ENCODE measurements around the gene TMEM115.

The TMEM115 gene

DNA sequence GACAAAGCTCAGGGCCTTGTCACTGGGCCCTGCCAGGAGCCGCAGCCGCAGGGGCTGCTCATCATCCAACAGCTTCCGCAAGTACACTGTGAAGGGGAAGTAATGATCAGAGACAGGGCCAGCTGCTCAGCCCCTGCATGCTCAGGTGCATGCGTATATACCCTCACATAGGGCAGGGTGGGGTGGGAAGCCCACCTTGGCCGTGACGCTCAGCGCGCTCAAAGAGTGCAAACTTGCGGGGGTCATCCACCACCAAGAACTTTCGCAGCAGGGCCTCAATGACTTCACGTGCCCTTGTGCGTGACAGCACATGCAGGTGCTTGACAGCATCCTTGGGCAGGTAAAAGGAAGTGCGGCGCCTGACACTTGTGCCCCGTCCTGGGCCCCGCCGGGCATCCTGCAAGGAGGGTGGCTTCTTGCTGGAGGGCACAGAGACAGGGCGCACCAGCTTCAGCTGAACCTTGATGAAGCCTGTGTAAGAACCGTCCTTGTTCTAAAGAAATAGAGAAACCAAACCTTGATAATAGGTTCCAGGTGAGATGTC, 27.9 kb downstream of the TMEM115 start:
- Histone ChIP-seq H3K9ac (ENCODE audit: low read length) (no peak overlapping the region), H3K36me3 (ENCODE audit: control insufficient read depth in 1 of 2, insufficient read depth in 2 of 2, low read length in 2 of 2) (peaks cover 39 to 47% of the 10 kb centered on the region in 2 experiments), H3K18ac (ENCODE audit: low read length) (no peak overlapping the region), H3K27ac (ENCODE audit: low read depth, low read length) (no peak overlapping the region), H3K79me1 (ENCODE audit: low read length) (peaks cover 3% of the 10 kb centered on the region), H2BK12ac (ENCODE audit: low read length) (no peak overlapping the region), H2BK5ac (ENCODE audit: low read depth, low read length, poor library complexity) (no peak overlapping the region), H4K8ac (ENCODE audit: low read depth, low read length) (no peak overlapping the region), H2AFZ (ENCODE audit: insufficient read depth, low read length, poor library complexity) (no peak overlapping the region), H3K14ac (ENCODE audit: low read length) (no peak overlapping the region), H3K4me1 (ENCODE audit: control insufficient read depth in 1 of 2, insufficient read depth in 2 of 2, low read length in 2 of 2) (peaks cover 8 to 15% of the 10 kb centered on the region in 2 experiments), H4K12ac (ENCODE audit: low read depth, low read length) (no peak overlapping the region), H2AK5ac (ENCODE audit: low read length) (no peak overlapping the region), H2BK120ac (ENCODE audit: insufficient read depth, low read length, poor library complexity) (no peak overlapping the region), H3K4me3 (ENCODE audit: low read depth, low read length) (peak overlapping the region; percentile 16), H3K27me3 (ENCODE audit: insufficient read depth, low read length) (no peaks in the 10 kb centered on the region), H4K91ac (ENCODE audit: low read depth, low read length) (no peak overlapping the region), H3K4me2 (ENCODE audit: low read length) (no peak overlapping the region), H3K9me3 (ENCODE audit: insufficient read depth, low read depth, low read length) (no peaks in the 10 kb centered on the region), H3K4ac (ENCODE audit: low read depth, low read length) (no peak overlapping the region), H3K79me2 (ENCODE audit: control insufficient read depth, insufficient read depth, low read length, poor library complexity) (peaks cover 14% of the 10 kb centered on the region), H3K23ac (ENCODE audit: low read length) (no peak overlapping the region)
- WGBS (ENCODE audit: extremely low coverage, insufficient coverage, insufficient read length), result no CpG with 5 or more reads among the region's 19 CpGs
- DNase-seq, result no peak

DNA sequence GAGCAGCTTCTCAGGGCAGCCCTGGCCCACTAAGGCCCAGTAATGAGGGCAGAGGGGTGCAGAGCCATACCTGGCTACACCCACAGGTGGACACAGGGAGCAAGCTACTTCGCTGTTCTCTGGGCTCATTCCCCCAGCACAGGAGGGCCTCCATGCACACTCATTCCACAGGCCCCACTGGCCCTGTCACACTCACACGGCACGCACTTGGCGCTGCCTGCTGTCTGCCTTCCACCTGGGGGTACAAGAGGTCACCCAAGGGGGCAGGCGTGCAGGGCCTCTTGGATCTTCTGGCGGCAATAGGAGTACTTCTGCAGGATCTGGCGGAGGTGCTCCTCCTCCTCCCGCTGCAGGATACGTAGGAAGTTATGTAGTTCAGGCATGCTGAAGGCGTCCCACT, 29.0 kb downstream of the TMEM115 start:
- WGBS (ENCODE audit: extremely low coverage, insufficient coverage, insufficient read length), result no CpG with 5 or more reads among the region's 10 CpGs
- no peak overlapping the region for H2BK12ac ChIP-seq (ENCODE audit: low read length)

DNA sequence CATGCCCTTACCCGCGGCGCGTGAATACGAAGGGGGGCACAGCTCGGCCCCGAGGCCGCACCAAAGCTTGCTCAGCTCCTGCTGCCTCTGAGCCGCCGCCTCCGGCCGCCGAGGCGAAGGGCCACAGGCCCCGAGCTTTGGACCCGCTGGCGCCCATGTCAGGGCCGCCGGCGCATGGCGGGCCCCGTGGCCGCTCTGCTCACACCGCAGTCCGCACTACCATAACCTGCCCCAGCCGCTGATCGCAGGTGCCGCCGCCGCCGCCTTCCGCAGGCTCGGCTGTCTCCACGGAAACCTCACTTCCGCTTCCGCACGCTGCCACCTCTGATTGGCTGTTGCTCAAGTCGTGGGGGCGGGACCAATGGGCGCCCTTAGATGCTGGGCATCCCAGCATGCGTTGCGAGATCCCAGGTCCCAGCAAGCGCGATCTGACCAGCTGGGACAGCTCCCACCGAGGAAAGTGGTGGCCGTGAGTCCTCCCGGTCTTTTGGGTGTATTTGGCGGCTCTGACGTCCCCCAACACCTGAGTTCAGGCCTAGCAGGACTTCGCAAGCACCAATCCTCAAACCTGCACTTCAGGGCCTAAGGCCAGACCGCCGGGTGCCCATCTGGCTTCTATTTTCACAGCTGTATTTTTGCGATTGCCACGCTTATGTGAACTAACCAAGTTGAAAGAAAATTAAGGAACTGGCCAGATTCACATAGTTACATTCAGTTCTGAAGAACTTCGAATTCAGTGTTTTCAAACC, 31.2 kb downstream of the TMEM115 start, which contains the start of gene TUSC2:
TUSC2 (minus strand) TSS at position 281 of the 749 bp plus-strand sequence; CDS start at position 157, 124 bp downstream.
- peak; percentile 98 to 99 for DNase-seq
- peak within 1 kb of the TSS; percentile 4 for H2BK5ac ChIP-seq (ENCODE audit: low read depth, low read length, poor library complexity)
- H3K4me2 ChIP-seq (ENCODE audit: low read length), result peak within 1 kb of the TSS; percentile 98
- peak within 1 kb of the TSS; percentile 43 for H3K14ac ChIP-seq (ENCODE audit: low read length)
- peak within 1 kb of the TSS; percentile 73 for H2AK5ac ChIP-seq (ENCODE audit: low read length)
- peak within 1 kb of the TSS; percentile 87 for H4K8ac ChIP-seq (ENCODE audit: low read depth, low read length)
- peak within 1 kb of the TSS; percentile 96 for H3K4me3 ChIP-seq (ENCODE audit: low read depth, low read length)
- peak within 1 kb of the TSS; percentile 56 for H3K18ac ChIP-seq (ENCODE audit: low read length)
- peaks cover 3% of the 10 kb centered on the region for H3K79me1 ChIP-seq (ENCODE audit: low read length)
- no CpG with 5 or more reads among the region's 55 CpGs for WGBS (ENCODE audit: extremely low coverage, insufficient coverage, insufficient read length)
- H2BK12ac ChIP-seq (ENCODE audit: low read length), result no peak within 1 kb of the TSS
- H4K91ac ChIP-seq (ENCODE audit: low read depth, low read length), result peak within 1 kb of the TSS; percentile 58
- peak within 1 kb of the TSS; percentile 90 for H3K4ac ChIP-seq (ENCODE audit: low read depth, low read length)
- no peaks in the 10 kb centered on the region for H3K27me3 ChIP-seq (ENCODE audit: insufficient read depth, low read length)
- peak within 1 kb of the TSS; percentile 88 for H4K12ac ChIP-seq (ENCODE audit: low read depth, low read length)
- peaks cover 47 to 50% of the 10 kb centered on the region in 2 experiments for H3K36me3 ChIP-seq (ENCODE audit: control insufficient read depth in 1 of 2, insufficient read depth in 2 of 2, low read length in 2 of 2)
- H3K4me1 ChIP-seq (ENCODE audit: control insufficient read depth in 1 of 2, insufficient read depth in 2 of 2, low read length in 2 of 2), result peaks cover 2 to 6% of the 10 kb centered on the region in 2 experiments
- H3K79me2 ChIP-seq (ENCODE audit: control insufficient read depth, insufficient read depth, low read length, poor library complexity), result peaks cover 4% of the 10 kb centered on the region
- peak within 1 kb of the TSS; percentile 94 for H3K9ac ChIP-seq (ENCODE audit: low read length)
- peaks cover 1% of the 10 kb centered on the region for H3K9me3 ChIP-seq (ENCODE audit: insufficient read depth, low read depth, low read length)
- no peak within 1 kb of the TSS for H3K23ac ChIP-seq (ENCODE audit: low read length)
- peak within 1 kb of the TSS; percentile 66 for H3K27ac ChIP-seq (ENCODE audit: low read depth, low read length)
- no peak within 1 kb of the TSS for H2BK120ac ChIP-seq (ENCODE audit: insufficient read depth, low read length, poor library complexity)
- H2AFZ ChIP-seq (ENCODE audit: insufficient read depth, low read length, poor library complexity), result peak within 1 kb of the TSS; percentile 57

More for the DNA sequence above, 29.0 kb downstream of the TMEM115 start:
- Histone ChIP-seq H3K9ac (ENCODE audit: low read length) (no peak overlapping the region), H3K4me2 (ENCODE audit: low read length) (no peak overlapping the region), H2BK120ac (ENCODE audit: insufficient read depth, low read length, poor library complexity) (no peak overlapping the region), H3K18ac (ENCODE audit: low read length) (no peak overlapping the region), H3K9me3 (ENCODE audit: insufficient read depth, low read depth, low read length) (no peaks in the 10 kb centered on the region), H3K4me3 (ENCODE audit: low read depth, low read length) (no peak overlapping the region), H3K4ac (ENCODE audit: low read depth, low read length) (no peak overlapping the region), H3K27ac (ENCODE audit: low read depth, low read length) (no peak overlapping the region), H3K79me2 (ENCODE audit: control insufficient read depth, insufficient read depth, low read length, poor library complexity) (peaks cover 8% of the 10 kb centered on the region), H3K4me1 (ENCODE audit: control insufficient read depth in 1 of 2, insufficient read depth in 2 of 2, low read length in 2 of 2) (peaks cover 2 to 6% of the 10 kb centered on the region in 2 experiments), H3K23ac (ENCODE audit: low read length) (no peak overlapping the region), H2BK5ac (ENCODE audit: low read depth, low read length, poor library complexity) (no peak overlapping the region), H4K8ac (ENCODE audit: low read depth, low read length) (no peak overlapping the region), H4K91ac (ENCODE audit: low read depth, low read length) (no peak overlapping the region), H3K27me3 (ENCODE audit: insufficient read depth, low read length) (no peaks in the 10 kb centered on the region), H3K36me3 (ENCODE audit: control insufficient read depth in 1 of 2, insufficient read depth in 2 of 2, low read length in 2 of 2) (peaks cover 49 to 55% of the 10 kb centered on the region in 2 experiments), H2AFZ (ENCODE audit: insufficient read depth, low read length, poor library complexity) (no peak overlapping the region), H2AK5ac (ENCODE audit: low read length) (no peak overlapping the region), H3K14ac (ENCODE audit: low read length) (no peak overlapping the region), H4K12ac (ENCODE audit: low read depth, low read length) (no peak overlapping the region), H3K79me1 (ENCODE audit: low read length) (peaks cover 3% of the 10 kb centered on the region)
- no peak for DNase-seq

DNA sequence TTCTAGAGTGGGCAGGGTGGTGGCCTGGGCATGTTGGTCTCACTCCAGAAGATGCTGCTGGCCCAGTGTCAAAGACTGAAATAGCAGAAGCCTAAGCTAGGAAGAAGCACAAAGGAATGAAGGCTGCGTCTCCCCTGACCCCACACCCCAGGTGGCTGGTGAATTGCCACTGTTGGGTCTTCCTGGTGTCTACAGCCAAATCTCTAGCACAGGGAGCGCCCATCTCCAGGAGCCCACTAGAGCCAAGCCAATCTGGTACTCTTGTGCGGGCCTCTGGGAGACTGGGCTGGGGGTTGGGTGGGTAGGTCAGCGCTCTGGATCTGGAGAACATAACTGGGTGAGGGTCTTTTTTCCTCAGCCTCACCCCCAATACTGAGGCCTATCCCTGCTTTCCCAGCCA, 32.2 kb downstream of the TMEM115 start:
- no CpG with 5 or more reads among the region's 4 CpGs for WGBS (ENCODE audit: extremely low coverage, insufficient coverage, insufficient read length)
- H3K4ac ChIP-seq (ENCODE audit: low read depth, low read length), result peak overlapping the region; percentile 90
- peaks cover 7% of the 10 kb centered on the region for H3K79me1 ChIP-seq (ENCODE audit: low read length)
- H3K36me3 ChIP-seq (ENCODE audit: control insufficient read depth in 1 of 2, insufficient read depth in 2 of 2, low read length in 2 of 2), result peaks cover 43% of the 10 kb centered on the region in 2 experiments
- peaks cover 1% of the 10 kb centered on the region for H3K9me3 ChIP-seq (ENCODE audit: insufficient read depth, low read depth, low read length)
- H4K8ac ChIP-seq (ENCODE audit: low read depth, low read length), result peak overlapping the region; percentile 6
- H2AFZ ChIP-seq (ENCODE audit: insufficient read depth, low read length, poor library complexity), result no peak overlapping the region
- peak overlapping the region; percentile 98 for H3K4me2 ChIP-seq (ENCODE audit: low read length)
- H3K14ac ChIP-seq (ENCODE audit: low read length), result no peak overlapping the region
- H2AK5ac ChIP-seq (ENCODE audit: low read length), result no peak overlapping the region
- no peak overlapping the region for H2BK120ac ChIP-seq (ENCODE audit: insufficient read depth, low read length, poor library complexity)
- H3K18ac ChIP-seq (ENCODE audit: low read length), result no peak overlapping the region
- H3K4me1 ChIP-seq (ENCODE audit: control insufficient read depth in 1 of 2, insufficient read depth in 2 of 2, low read length in 2 of 2), result peaks cover 11 to 16% of the 10 kb centered on the region in 2 experiments
- DNase-seq, result no peak
- H3K4me3 ChIP-seq (ENCODE audit: low read depth, low read length), result peak overlapping the region; percentile 96
- peaks cover 7% of the 10 kb centered on the region for H3K79me2 ChIP-seq (ENCODE audit: control insufficient read depth, insufficient read depth, low read length, poor library complexity)
- H4K12ac ChIP-seq (ENCODE audit: low read depth, low read length), result no peak overlapping the region
- H3K27ac ChIP-seq (ENCODE audit: low read depth, low read length), result no peak overlapping the region
- no peak overlapping the region for H3K23ac ChIP-seq (ENCODE audit: low read length)
- no peak overlapping the region for H4K91ac ChIP-seq (ENCODE audit: low read depth, low read length)
- H3K27me3 ChIP-seq (ENCODE audit: insufficient read depth, low read length), result no peaks in the 10 kb centered on the region
- H2BK5ac ChIP-seq (ENCODE audit: low read depth, low read length, poor library complexity), result no peak overlapping the region
- no peak overlapping the region for H3K9ac ChIP-seq (ENCODE audit: low read length)
- H2BK12ac ChIP-seq (ENCODE audit: low read length), result no peak overlapping the region

Data from trophoblast cell (in vitro differentiated cells and primary cell).